Transverse colon (tissue), 4 donors: Measurements from ENCODE around the gene RNASE9. TPM values are rescaled to one million over a fixed set of nuclear protein-coding genes. Genes with fewer than 3 reads are reported as not detected.

Experiments used
- DNase-seq: peaks from one replicate; pipeline ENCODE4 v3.0.0-alpha.2; 2019
- H3K27ac ChIP-seq, 4 donors: fragments of 200-600 bp; sonication (generic); 2 replicates each; pipeline ENCODE4 v1.5.1; 2016 to 2018; ENCODE audit warnings: inconsistent platforms in 4 of 4
- H3K27me3 ChIP-seq: fragments of 200-600 bp; sonication (generic); 2 replicates; pipeline ENCODE4 v1.5.1; 2017; ENCODE audit warnings: inconsistent platforms
- H3K36me3 ChIP-seq, 4 donors: fragments of 200-600 bp; sonication (generic); 2 replicates each; pipeline ENCODE4 v1.5.1; 2017 to 2019; ENCODE audit warnings: inconsistent platforms in 4 of 4
- H3K4me1 ChIP-seq, 4 donors: fragments of 200-600 bp; sonication (generic); 2 replicates each; pipeline ENCODE4 v1.5.1; 2017 to 2020; ENCODE audit warnings: inconsistent platforms in 4 of 4
- H3K4me3 ChIP-seq, 4 donors: fragments of 200-600 bp; sonication (generic); 1 replicate in 1 of 4; 2 replicates in 3 of 4; pipeline versions ENCODE4 v1.5.1 to v1.6.1; 2017 to 2019; ENCODE audit warnings: inconsistent platforms in 4 of 4
- H3K9me3 ChIP-seq, 2 donors: fragments of 200-600 bp; sonication (generic); 2 replicates each; pipeline ENCODE4 v1.5.1; 2017 to 2019; ENCODE audit warnings: inconsistent platforms in 2 of 2
- CTCF ChIP-seq, 5 experiments: fragments of 200-600 bp in 3 of 5; fragments of 450-650 bp in 2 of 5; sonication (generic) in 3 of 5; IDR thresholded peaks; 1 replicate in 2 of 5; 2 replicates in 3 of 5; pipeline ENCODE4 v1.5.1; 2016 to 2017; ENCODE audit warnings: antibody characterized with exemption in 5 of 5, inconsistent platforms in 3 of 5, mild to moderate bottlenecking in 2 of 5, moderate library complexity in 1 of 5
- EP300 ChIP-seq: sonication (generic); formaldehyde crosslinking; IDR thresholded peaks from one replicate; pipeline ENCODE4 v1.6.1; 2017; ENCODE audit warnings: antibody characterized with exemption, low read depth
- POLR2A ChIP-seq: fragments of 450-650 bp; IDR thresholded peaks from one replicate; pipeline ENCODE4 v1.6.1; 2016; ENCODE audit warnings: antibody characterized with exemption, mild to moderate bottlenecking, moderate library complexity
- POLR2AphosphoS5 ChIP-seq, 3 donors: sonication (generic); formaldehyde crosslinking; IDR thresholded peaks; one replicate each; pipeline ENCODE4 v1.6.1; 2016; ENCODE audit warnings: antibody characterized with exemption in 3 of 3
- WGBS, 2 donors: methylation state at CpG; one replicate each; pipeline ENCODE4 v1.1.5; 2018; ENCODE audit warnings: low coverage in 1 of 2; 5-methylcytosine and 5-hydroxymethylcytosine counted together
- in situ Hi-C, 4 donors: fragments of 200-750 bp; cut with MboI; loops; one replicate each; pipeline versions ENCODE4 v1.15.0 to v1.15.1; 2017; ENCODE audit warnings: low sequenced_read_pairs in 3 of 4, low pct_ligation_motif_present in 1 of 4, low pct_unique_long_range_greater_than_20kb in 1 of 4
- intact Hi-C: fragments of 100-400 bp; cut with DNase I; formaldehyde crosslinking; loops from one replicate; pipeline ENCODE4 v1.15.1; 2023; ENCODE audit warnings: low total_unique reads
- total RNA-seq, 4 donors: library from RNA; depleted of rRNA; stranded (reverse); fragments of >200 nt; gene quantifications; one replicate each; pipeline ENCODE4 v1.1.0, GENCODE V29; 2016

Gene RNASE9
- total RNA-seq, 4 donors from 2014 or later: not detected

DNA sequence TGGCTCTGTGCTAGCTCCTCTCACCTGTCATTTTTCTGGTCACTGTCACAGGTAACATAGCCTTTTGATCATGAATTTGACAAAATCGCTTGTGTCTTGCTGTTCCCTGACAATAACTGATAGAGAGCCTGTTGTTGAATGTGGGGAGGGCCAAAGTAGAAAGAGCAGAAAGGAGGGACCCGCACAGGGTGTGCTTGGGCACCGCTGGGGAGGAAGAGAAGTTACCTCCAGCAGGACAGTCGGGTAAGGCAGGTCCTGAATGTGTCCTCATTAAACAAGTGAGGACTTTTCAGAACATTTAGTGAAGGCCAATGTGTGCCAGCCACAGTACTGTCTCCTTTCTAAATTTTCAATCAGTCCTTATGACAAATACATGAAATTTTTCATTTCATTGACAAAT, 30.4 kb upstream of the RNASE9 start, which contains the start of gene RNASE12:
RNASE12 (minus strand) TSS at position 142 of the 400 bp plus-strand sequence. CDS start 653 bp downstream, outside the sequence.
- no peaks in the 10 kb centered on the region for H3K9me3 ChIP-seq
- intact Hi-C loops (no loop called here), in situ Hi-C loops (loop anchor here in 2 of 4 donors (10.0 kb wide), 2 partner anchors 46 to 66 kb away; no protein-coding TSS in a partner anchor)
- 82 to 88% methylated on average over 3 to 4 of the region's 4 CpGs for WGBS, 2 donors
- no peaks in the 10 kb centered on the region for H3K4me1 ChIP-seq
- DNase-seq: no peak
- H3K4me3 ChIP-seq: no peak within 1 kb of the TSS
- no peaks in the 10 kb centered on the region for H3K27me3 ChIP-seq
- H3K27ac ChIP-seq: no peak within 1 kb of the TSS
- no peak for TF ChIP-seq POLR2A
- TF ChIP-seq EP300: no peak
- no peak for TF ChIP-seq POLR2AphosphoS5 (IDR thresholded peaks at IDR 0.05)
- TF ChIP-seq CTCF (IDR thresholded peaks at IDR 0.05): no peak
- H3K36me3 ChIP-seq: no peaks in the 10 kb centered on the region

GRCh38 chr14:20587489-20588154, 26.8 kb upstream of the RNASE9 start, which contains the start of gene RNASE11:
TSS of gene RNASE11 (minus strand) at chr14:20588001.
- Histone ChIP-seq H3K4me3 (no peak within 1 kb of the TSS), H3K9me3 (no peaks in the 10 kb centered on the region), H3K27ac (no peak within 1 kb of the TSS), H3K27me3 (no peaks in the 10 kb centered on the region), H3K4me1 (no peaks in the 10 kb centered on the region), H3K36me3 (no peaks in the 10 kb centered on the region)
- no peak for DNase-seq
- intact Hi-C loops: no loop called here
- in situ Hi-C loops: no loop called here
- 77 to 78% methylated on average over 4 to 6 of the region's 6 CpGs for WGBS, 2 donors
- TF ChIP-seq POLR2AphosphoS5 (IDR thresholded peaks at IDR 0.05) (no peak), POLR2A (no peak), EP300 (no peak), CTCF (IDR thresholded peaks at IDR 0.05) (no peak)

- in situ Hi-C loops: no loop called here
- no peaks in the 10 kb centered on the region for H3K9me3 ChIP-seq
- DNase-seq: no peak
- intact Hi-C loops: no loop called here
- no peak for TF ChIP-seq POLR2AphosphoS5 (IDR thresholded peaks at IDR 0.05)
- TF ChIP-seq EP300: no peak
- TF ChIP-seq POLR2A: no peak
- no peak for TF ChIP-seq CTCF (IDR thresholded peaks at IDR 0.05)
- H3K36me3 ChIP-seq: no peaks in the 10 kb centered on the region
- no peak overlapping the region for H3K4me3 ChIP-seq
- H3K4me1 ChIP-seq: no peaks in the 10 kb centered on the region
- whole genome bisulfite sequencing, 2 donors: 74% methylated on average over 5 of the region's 5 CpGs; no CpG with 5 or more reads in 1 of the 2 donors
- no peak overlapping the region for H3K27ac ChIP-seq
- H3K27me3 ChIP-seq: no peaks in the 10 kb centered on the region
Measured at GRCh38 chr14:20583908-20584307, 23.1 kb upstream of the RNASE9 start.

DNA sequence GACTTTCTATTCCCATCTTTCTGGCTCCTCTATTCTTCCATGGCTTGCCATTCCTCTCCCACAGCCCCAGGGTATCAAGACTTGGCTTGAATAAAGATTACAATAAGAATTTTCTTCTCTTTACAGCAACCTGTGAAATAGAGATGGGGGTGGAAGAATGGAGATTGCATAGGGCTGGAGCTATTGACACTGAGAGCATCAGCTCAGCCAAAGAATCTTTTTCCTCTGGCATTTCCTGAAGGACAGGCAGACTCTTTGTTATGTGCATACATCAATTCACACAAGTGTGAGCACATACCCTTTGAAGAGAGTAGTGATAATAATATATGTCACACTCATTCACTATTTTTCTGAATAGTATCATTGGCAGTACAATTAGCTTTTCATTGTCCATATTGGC, 22.3 kb upstream of the RNASE9 start:
- Histone ChIP-seq H3K36me3 (no peaks in the 10 kb centered on the region), H3K4me1 (no peaks in the 10 kb centered on the region), H3K9me3 (no peaks in the 10 kb centered on the region), H3K4me3 (no peak overlapping the region), H3K27me3 (no peaks in the 10 kb centered on the region), H3K27ac (no peak overlapping the region)
- TF ChIP-seq CTCF (IDR thresholded peaks at IDR 0.05): no peak
- no peak for TF ChIP-seq POLR2A
- TF ChIP-seq EP300: no peak
- no peak for TF ChIP-seq POLR2AphosphoS5 (IDR thresholded peaks at IDR 0.05)
- DNase-seq: no peak
- in situ Hi-C loops (no loop called here), intact Hi-C loops (no loop called here)
